D341Med (cell line): ENCODE data around the gene GHRH.

ENCODE experiments used
- DNase-seq: peaks from one replicate; pipeline ENCODE4 v3.0.0; 2012; ENCODE audit warnings: low spot score

Gene GHRH

GRCh38 chr20:37205130-37205529 lies 56.5 kb downstream of the GHRH start:
- DNase-seq, result no peak

DNA sequence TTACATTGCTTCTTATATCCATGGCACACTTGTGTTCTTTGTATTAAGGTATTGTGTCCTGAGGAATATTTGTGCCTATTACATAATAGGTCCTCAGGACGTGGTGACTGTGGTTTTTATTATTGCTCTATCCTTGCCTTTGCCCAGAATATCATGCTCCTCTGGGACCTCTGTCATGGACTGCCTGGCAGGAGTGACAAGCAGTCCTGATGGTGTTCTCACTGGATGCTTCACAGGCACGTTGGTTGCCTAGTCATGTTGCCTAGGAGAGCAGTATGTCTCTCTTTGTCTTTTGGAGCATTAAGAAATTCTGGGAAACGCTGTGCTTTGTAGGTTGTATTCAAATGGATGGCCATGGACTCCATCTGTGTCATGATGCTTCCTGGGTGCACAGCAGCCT lies 57.6 kb downstream of the GHRH start:
- no peak for DNase-seq

GRCh38 chr20:37202267-37202943 lies 59.2 kb downstream of the GHRH start:
- DNase-seq, result peak; percentile 63

DNA sequence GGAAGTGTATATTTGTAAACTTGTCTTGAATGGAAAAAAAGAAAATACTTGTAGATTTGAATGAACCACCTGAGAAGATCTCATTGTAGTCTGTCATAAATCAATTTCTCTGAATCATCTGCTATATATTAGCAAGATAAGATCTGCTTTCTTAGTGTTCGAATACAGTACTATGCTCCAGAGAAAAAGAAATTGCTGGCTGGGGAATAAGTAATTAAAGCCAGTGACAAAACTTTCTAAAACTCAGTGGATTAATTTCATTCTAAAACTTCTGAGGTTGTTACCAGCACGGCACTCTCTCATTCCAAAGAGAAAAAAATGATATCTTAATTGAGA lies 59.8 kb downstream of the GHRH start:
- no peak for DNase-seq
